Mesenchymal stem cell (in vitro differentiated cells and primary cell): Measurements from ENCODE around the gene ART5.

Source experiments
- DNase-seq: peaks from one replicate; pipeline ENCODE4 v3.0.0-alpha.2; 2013
- H2AFZ ChIP-seq: one replicate; pipeline ENCODE4 v1.6.1; 2013; ENCODE audit warnings: low read depth, mild to moderate bottlenecking, control low read depth, inconsistent platforms, low read length, moderate library complexity
- H2AK5ac ChIP-seq: 2 replicates; pipeline ENCODE4 v1.6.1; 2013; ENCODE audit warnings: low read length, moderate library complexity, mild to moderate bottlenecking, inconsistent platforms; ENCODE audit not compliant: severe bottlenecking
- H2BK120ac ChIP-seq: one replicate; pipeline ENCODE4 v1.6.1; 2013; ENCODE audit warnings: low read depth, mild to moderate bottlenecking, inconsistent platforms, low read length, moderate library complexity
- H2BK12ac ChIP-seq, 2 experiments: one replicate each; pipeline ENCODE4 v1.6.1; 2013; ENCODE audit warnings: inconsistent platforms in 2 of 2, low read length in 2 of 2, mild to moderate bottlenecking in 2 of 2, moderate library complexity in 2 of 2, control low read depth in 1 of 2
- H2BK15ac ChIP-seq: one replicate; pipeline ENCODE4 v1.6.1; 2013; ENCODE audit warnings: mild to moderate bottlenecking, low read depth, inconsistent platforms; ENCODE audit not compliant: poor library complexity, severe bottlenecking
- H2BK5ac ChIP-seq: 2 replicates; pipeline ENCODE4 v1.6.1; 2013; ENCODE audit warnings: low read depth, mild to moderate bottlenecking, low read length, control low read depth, inconsistent platforms; ENCODE audit not compliant: poor library complexity, severe bottlenecking
- H3K14ac ChIP-seq, 2 experiments: one replicate each; pipeline ENCODE4 v1.6.1; 2013; ENCODE audit warnings: inconsistent platforms in 2 of 2, low read length in 2 of 2, control low read depth in 1 of 2, mild to moderate bottlenecking in 1 of 2, moderate library complexity in 1 of 2
- H3K18ac ChIP-seq, 2 experiments: one replicate each; pipeline ENCODE4 v1.6.1; 2013; ENCODE audit warnings: inconsistent platforms in 2 of 2, low read length in 2 of 2, control low read depth in 1 of 2, low read depth in 1 of 2, mild to moderate bottlenecking in 1 of 2
- H3K23ac ChIP-seq, 2 experiments: one replicate each; pipeline ENCODE4 v1.6.1; 2013; ENCODE audit warnings: inconsistent platforms in 2 of 2, low read length in 2 of 2, mild to moderate bottlenecking in 2 of 2, moderate library complexity in 2 of 2, control low read depth in 1 of 2
- H3K27ac ChIP-seq: 2 replicates; pipeline ENCODE4 v1.5.1; 2013; ENCODE audit warnings: mild to moderate bottlenecking, moderate library complexity, low read length, control low read depth, inconsistent platforms; ENCODE audit not compliant: poor library complexity, severe bottlenecking
- H3K27me3 ChIP-seq, 2 experiments: 2 replicates each; pipeline versions ENCODE4 v1.6.1 to v1.7.0; 2013; ENCODE audit warnings: low read length in 2 of 2, mild to moderate bottlenecking in 2 of 2, moderate library complexity in 2 of 2, control low read depth in 1 of 2, inconsistent platforms in 1 of 2; ENCODE audit not compliant: control insufficient read depth in 1 of 2, insufficient read depth in 1 of 2
- H3K36me3 ChIP-seq, 2 experiments: 2 replicates each; pipeline versions ENCODE4 v1.6.1 to v1.7.0; 2013; ENCODE audit warnings: low read length in 2 of 2, control low read depth in 1 of 2, inconsistent platforms in 1 of 2, low read depth in 1 of 2, mild to moderate bottlenecking in 1 of 2; ENCODE audit not compliant: insufficient read depth in 2 of 2, control insufficient read depth in 1 of 2
- H3K4ac ChIP-seq, 2 experiments: one replicate each; pipeline ENCODE4 v1.6.1; 2013; ENCODE audit warnings: inconsistent platforms in 2 of 2, low read length in 2 of 2, mild to moderate bottlenecking in 2 of 2, moderate library complexity in 2 of 2, control low read depth in 1 of 2, low read depth in 1 of 2
- H3K4me1 ChIP-seq: 2 replicates; pipeline ENCODE4 v1.6.1; 2013; ENCODE audit warnings: low read depth, low read length, control low read depth; ENCODE audit not compliant: control insufficient read depth, insufficient read depth
- H3K4me2 ChIP-seq: 2 replicates; pipeline ENCODE4 v1.6.1; 2013; ENCODE audit warnings: low read length, mild to moderate bottlenecking, inconsistent platforms; ENCODE audit not compliant: poor library complexity, severe bottlenecking
- H3K4me3 ChIP-seq, 2 experiments: 2 replicates each; pipeline versions ENCODE4 v1.5.1 to v1.7.0; 2013; ENCODE audit warnings: low read length in 2 of 2, mild to moderate bottlenecking in 2 of 2, control low read depth in 1 of 2, low read depth in 1 of 2; ENCODE audit not compliant: insufficient read depth in 1 of 2
- H3K79me1 ChIP-seq: replicated peaks from 2 replicates; pipeline ENCODE4 v1.6.1; 2013; ENCODE audit warnings: mild to moderate bottlenecking, control low read depth, low read length, inconsistent platforms; ENCODE audit not compliant: poor library complexity, severe bottlenecking
- H3K9ac ChIP-seq: 2 replicates; pipeline ENCODE4 v1.7.0; 2013; ENCODE audit warnings: mild to moderate bottlenecking, low read length, moderate library complexity
- H3K9me3 ChIP-seq: 2 replicates; pipeline ENCODE4 v1.7.0; 2013; ENCODE audit warnings: mild to moderate bottlenecking, low read length; ENCODE audit not compliant: control insufficient read depth
- H4K8ac ChIP-seq: one replicate; pipeline ENCODE4 v1.6.1; 2013; ENCODE audit warnings: inconsistent platforms, mild to moderate bottlenecking, low read length, moderate library complexity
- H4K91ac ChIP-seq: one replicate; pipeline ENCODE4 v1.6.1; 2013; ENCODE audit warnings: mild to moderate bottlenecking, low read length, inconsistent platforms
- WGBS: methylation state at CpG from one replicate; pipeline ENCODE4 v1.1.7; 2013; ENCODE audit warnings: mixed read lengths; 5-methylcytosine and 5-hydroxymethylcytosine counted together

The ART5 gene

DNA sequence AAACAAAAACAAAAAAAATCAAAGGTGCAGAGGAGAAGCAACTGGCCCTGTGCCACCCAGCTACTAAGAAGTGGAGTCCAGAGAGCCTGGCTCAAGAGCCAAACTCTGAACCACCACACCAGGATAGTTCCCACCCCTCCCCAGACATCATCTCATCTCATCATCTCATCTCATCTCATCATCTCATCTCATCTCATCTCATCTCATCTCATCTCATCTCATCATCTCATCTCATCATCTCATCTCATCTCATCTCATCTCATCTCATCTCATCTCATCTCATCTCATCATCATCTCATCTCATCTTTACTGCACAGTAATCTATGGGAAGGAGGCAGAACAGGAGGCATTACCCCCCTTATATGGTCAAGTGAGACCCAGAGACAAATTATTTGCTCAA is 21.1 kb upstream of the ART5 start:
- Histone ChIP-seq H3K27me3 (peaks cover 8 to 11% of the 10 kb centered on the region in 2 experiments), H2AK5ac (no peak overlapping the region), H2BK5ac (no peak overlapping the region), H3K4me2 (no peak overlapping the region), H4K91ac (no peak overlapping the region), H3K36me3 (peaks cover 38 to 43% of the 10 kb centered on the region in 2 experiments), H3K9ac (no peak overlapping the region), H3K27ac (no peak overlapping the region), H2BK120ac (no peak overlapping the region), H3K18ac (no peak overlapping the region), H3K4me3 (no peak overlapping the region), H2BK15ac (no peak overlapping the region), H3K23ac (no peak overlapping the region), H2AFZ (no peak overlapping the region), H3K79me1 (no peaks in the 10 kb centered on the region), H2BK12ac (no peak overlapping the region), H3K4me1 (peaks cover 3% of the 10 kb centered on the region), H3K9me3 (no peaks in the 10 kb centered on the region), H3K14ac (no peak overlapping the region), H3K4ac (no peak overlapping the region), H4K8ac (no peak overlapping the region)
- no peak for DNase-seq

DNA sequence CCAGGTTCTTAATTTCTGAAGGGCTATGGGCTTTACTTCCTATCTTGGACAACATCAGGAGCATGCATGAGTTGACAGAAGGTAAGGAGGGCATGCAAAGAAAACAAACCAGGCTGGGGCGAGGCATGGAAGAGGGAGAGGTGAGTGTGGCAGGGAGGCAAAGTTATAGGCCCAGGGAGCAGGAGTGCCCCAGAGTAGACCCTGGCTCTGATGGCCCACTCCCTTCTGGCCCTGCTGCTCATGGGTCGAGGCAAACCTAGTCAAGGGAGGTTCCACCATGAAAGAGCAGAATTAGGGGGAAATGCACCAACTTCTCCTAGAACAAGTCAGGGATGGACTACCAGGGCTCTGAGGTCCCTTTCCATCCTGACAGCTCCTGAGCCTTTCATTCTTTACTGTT is 19.2 kb upstream of the ART5 start:
- H3K4me3 ChIP-seq, result no peak overlapping the region
- H3K9ac ChIP-seq, result no peak overlapping the region
- H3K79me1 ChIP-seq, result no peaks in the 10 kb centered on the region
- H3K4me2 ChIP-seq, result no peak overlapping the region
- DNase-seq, result no peak
- H3K27me3 ChIP-seq, result peaks cover 11% of the 10 kb centered on the region in 2 experiments
- no peak overlapping the region for H3K4ac ChIP-seq
- peak overlapping the region; percentile 27 for H4K91ac ChIP-seq
- no peak overlapping the region for H3K27ac ChIP-seq
- 95% methylated on average over 2 of the region's 2 CpGs for WGBS
- no peak overlapping the region for H2BK120ac ChIP-seq
- H3K14ac ChIP-seq, result no peak overlapping the region
- H2BK5ac ChIP-seq, result no peak overlapping the region
- H2AFZ ChIP-seq, result no peak overlapping the region
- no peak overlapping the region for H3K18ac ChIP-seq
- H2AK5ac ChIP-seq, result no peak overlapping the region
- H3K4me1 ChIP-seq, result no peaks in the 10 kb centered on the region
- no peak overlapping the region for H4K8ac ChIP-seq
- no peak overlapping the region for H2BK12ac ChIP-seq
- no peak overlapping the region for H2BK15ac ChIP-seq
- no peaks in the 10 kb centered on the region for H3K9me3 ChIP-seq
- H3K36me3 ChIP-seq, result peaks cover 23 to 24% of the 10 kb centered on the region in 2 experiments
- H3K23ac ChIP-seq, result no peak overlapping the region

DNA sequence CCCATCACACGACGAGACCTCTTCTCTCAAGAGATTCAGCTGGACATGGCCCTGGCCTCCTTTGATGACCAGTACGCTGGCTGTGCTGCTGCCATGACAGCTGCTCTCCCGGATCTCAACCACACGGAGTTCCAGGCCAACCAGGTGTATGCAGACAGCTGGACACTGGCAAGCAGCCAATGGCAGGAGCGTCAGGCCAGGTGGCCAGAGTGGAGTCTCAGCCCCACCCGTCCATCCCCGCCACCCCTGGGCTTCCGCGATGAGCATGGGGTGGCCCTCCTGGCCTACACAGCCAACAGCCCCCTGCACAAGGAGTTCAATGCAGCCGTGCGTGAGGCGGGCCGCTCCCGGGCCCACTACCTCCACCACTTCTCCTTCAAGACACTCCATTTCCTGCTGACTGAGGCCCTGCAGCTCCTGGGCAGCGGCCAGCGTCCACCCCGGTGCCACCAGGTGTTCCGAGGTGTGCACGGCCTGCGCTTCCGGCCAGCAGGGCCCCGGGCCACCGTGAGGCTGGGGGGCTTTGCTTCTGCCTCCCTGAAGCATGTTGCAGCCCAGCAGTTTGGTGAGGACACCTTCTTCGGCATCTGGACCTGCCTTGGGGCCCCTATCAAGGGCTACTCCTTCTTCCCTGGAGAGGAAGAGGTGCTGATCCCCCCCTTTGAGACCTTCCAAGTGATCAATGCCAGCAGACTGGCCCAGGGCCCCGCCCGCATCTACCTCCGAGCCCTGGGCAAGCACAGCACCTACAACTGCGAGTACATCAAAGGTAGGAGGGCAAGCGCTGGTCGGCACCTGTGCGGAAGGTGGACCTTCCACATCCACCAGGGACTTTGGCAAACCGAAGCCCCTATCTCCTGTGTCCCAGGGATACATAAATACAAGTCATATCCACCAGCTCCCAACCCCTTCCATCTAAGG is 18.1 kb upstream of the ART5 start:
- Histone ChIP-seq H2BK15ac (no peak overlapping the region), H3K23ac (no peak overlapping the region), H3K9me3 (no peaks in the 10 kb centered on the region), H3K4me2 (no peak overlapping the region), H3K14ac (no peak overlapping the region), H2AFZ (no peak overlapping the region), H3K4me1 (no peaks in the 10 kb centered on the region), H3K27ac (no peak overlapping the region), H3K27me3 (peaks cover 20 to 21% of the 10 kb centered on the region in 2 experiments), H4K91ac (no peak overlapping the region), H3K4ac (no peak overlapping the region), H2BK5ac (no peak overlapping the region), H4K8ac (no peak overlapping the region), H3K36me3 (peaks cover 12 to 14% of the 10 kb centered on the region in 2 experiments), H3K4me3 (no peak overlapping the region), H2BK12ac (no peak overlapping the region), H2BK120ac (no peak overlapping the region), H3K9ac (no peak overlapping the region), H2AK5ac (no peak overlapping the region), H3K18ac (no peak overlapping the region), H3K79me1 (no peaks in the 10 kb centered on the region)
- 93% methylated on average over 33 of the region's 33 CpGs for WGBS
- DNase-seq, result no peak

DNA sequence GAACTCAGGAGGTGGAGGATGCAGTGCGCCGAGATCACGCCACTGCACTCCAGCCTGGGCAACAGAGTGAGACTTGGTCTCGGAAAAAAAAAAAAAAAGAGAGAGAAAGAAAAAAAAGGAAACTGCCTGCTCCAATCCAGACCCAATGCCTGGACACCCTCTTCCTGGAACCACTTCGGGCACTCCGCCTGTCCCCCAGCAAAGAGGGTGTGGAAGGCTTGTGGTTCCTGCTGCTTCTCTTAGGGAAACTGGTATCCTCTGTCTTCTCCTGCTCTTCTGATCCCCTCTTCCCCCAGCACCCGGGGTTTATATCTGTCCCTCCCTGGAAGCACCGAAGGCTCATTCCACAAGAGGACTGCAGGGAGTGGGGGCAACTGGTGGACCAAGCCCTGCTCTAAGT is 16.5 kb upstream of the ART5 start:
- no peaks in the 10 kb centered on the region for H3K79me1 ChIP-seq
- no peak overlapping the region for H4K8ac ChIP-seq
- no peak overlapping the region for H2AK5ac ChIP-seq
- H2BK120ac ChIP-seq, result no peak overlapping the region
- H3K18ac ChIP-seq, result no peak overlapping the region
- no peak overlapping the region for H2BK5ac ChIP-seq
- H3K14ac ChIP-seq, result no peak overlapping the region
- H3K23ac ChIP-seq, result no peak overlapping the region
- peaks cover 23 to 24% of the 10 kb centered on the region in 2 experiments for H3K27me3 ChIP-seq
- no peak overlapping the region for H2BK15ac ChIP-seq
- no peaks in the 10 kb centered on the region for H3K4me1 ChIP-seq
- peaks cover 0 to 3% of the 10 kb centered on the region in 2 experiments for H3K36me3 ChIP-seq
- 94% methylated on average over 6 of the region's 8 CpGs for WGBS
- H3K27ac ChIP-seq, result no peak overlapping the region
- H3K9ac ChIP-seq, result no peak overlapping the region
- H3K4ac ChIP-seq, result no peak overlapping the region
- H2BK12ac ChIP-seq, result no peak overlapping the region
- DNase-seq, result no peak
- no peaks in the 10 kb centered on the region for H3K9me3 ChIP-seq
- H2AFZ ChIP-seq, result no peak overlapping the region
- H3K4me2 ChIP-seq, result no peak overlapping the region
- no peak overlapping the region for H3K4me3 ChIP-seq
- no peak overlapping the region for H4K91ac ChIP-seq
